HG03139 (cell line): ENCODE measurements around the gene HK3.
"Not testable (repeated sequence)": the region's sequence is repeated elsewhere in the genome, so short reads cannot be mapped to it uniquely, and the experiment has no call there.

ENCODE experiments used
- ATAC-seq: cut with Tn5 transposase; IDR thresholded peaks from one replicate; pipeline ENCODE4 v1.9.1; 2021; ENCODE audit not compliant: unreplicated experiment

The HK3 gene

DNA sequence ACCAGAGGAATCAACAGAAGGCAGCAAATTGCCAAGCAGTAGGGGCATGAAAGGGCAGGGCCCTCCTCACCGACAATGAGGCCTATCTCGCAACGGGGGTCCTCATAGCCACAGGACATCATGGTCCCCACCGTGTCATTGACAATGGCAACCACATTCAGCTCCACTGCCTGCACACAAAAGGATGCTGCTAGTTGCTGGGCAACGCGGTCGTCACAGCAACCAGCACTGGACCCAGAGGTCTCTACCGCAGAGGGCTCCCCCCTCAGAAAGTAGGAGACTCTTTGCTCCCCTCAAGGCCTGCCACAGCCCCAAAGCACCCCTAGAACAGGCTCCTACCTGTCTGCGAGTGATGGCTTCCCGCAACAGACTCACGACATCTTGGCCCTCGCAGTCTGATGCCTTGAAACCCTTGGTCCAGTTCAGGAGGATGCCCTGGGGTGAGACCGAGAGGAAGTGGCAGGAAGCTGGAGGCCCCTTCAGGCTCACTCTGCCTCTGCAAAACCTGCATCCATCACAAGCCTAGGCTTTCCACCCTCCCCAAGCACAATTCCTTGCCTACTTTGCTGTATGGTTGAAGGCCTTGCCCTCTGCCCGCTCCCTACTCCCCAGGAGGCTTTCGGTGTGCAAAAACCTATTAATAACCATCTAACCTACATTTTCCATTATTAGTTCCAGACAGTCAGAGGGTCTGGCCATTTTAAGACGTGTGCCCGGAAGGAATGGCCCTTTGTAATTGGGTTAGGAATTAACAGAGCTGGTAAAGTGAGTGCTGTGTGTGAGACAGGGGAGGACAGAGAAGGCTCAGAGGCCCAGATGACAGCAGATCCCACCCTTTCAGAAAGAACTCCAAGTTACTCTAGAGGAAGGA lies 15.2 kb downstream of the HK3 start:
- no peak for ATAC-seq

- ATAC-seq: no peak
Measured at GRCh38 chr5:176882567-176882903, 16.6 kb downstream of the HK3 start.

DNA sequence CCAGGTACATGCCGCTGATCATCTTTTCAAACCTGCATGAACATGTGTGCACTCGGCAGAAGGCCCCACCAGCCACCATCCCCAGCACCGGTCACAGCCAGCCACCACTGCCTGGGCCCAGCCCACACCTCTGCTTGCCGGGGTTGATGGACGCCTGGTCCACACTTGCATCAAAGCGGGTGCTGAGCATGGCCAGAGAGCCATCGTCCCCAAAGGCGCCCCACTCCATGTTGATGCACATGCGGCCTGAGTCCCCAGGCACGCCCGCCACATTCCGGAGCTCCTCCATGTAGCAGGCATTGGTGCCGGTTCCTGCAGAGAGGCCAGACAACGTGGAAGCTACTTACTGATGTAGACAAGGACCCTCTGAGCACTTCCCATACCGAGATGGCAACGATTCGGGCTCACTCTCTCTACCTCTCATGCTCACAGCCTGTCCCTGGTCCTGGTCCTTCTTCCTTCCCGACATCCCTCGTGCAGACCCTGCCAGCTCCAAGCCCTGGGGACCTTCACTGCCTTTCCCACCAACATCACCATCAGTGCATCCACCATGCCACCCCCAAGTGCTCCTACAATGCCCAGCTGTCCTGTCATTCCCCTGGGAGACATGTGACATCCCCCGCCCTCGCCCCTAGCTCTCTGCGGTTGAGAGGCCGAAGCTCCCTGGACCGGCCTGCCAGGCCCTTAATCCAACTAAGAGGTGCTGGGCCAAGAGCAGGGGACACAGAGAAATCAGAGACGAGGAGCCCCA lies 17.2 kb downstream of the HK3 start:
- no peak for ATAC-seq

GRCh38 chr5:176881021-176881749 lies 18.0 kb downstream of the HK3 start:
- no peak for ATAC-seq

DNA sequence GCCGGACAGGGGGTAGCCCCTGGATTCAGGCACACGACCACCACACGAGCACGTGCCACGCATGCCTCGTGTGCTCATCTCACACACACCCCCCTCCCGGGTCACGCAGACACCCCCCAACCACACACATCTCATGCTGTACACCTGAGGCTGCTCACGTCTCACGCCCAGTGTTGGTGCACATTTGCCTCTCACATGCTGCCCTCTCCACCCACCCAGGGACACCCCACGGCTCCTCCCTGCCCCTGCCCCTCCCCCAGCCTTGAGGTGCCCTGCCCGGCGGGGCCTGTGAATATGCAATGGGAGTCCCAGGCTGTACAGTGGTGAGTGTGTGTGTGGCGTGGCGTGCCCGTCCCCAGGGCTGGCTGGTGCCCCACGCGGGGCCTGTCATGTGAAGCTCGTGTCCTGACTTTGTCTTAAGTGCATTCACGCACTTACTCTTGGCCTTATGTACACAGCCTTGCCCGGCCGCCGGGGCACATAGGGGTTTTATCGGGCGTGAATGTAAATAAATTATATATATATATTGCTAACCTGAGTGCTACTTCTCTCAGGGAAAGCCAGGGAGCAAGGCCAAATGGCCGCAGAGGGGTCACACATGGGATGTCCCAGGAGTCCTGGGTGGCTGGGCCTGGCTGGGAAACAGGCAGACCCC lies 18.7 kb downstream of the HK3 start:
- ATAC-seq: no peak

DNA sequence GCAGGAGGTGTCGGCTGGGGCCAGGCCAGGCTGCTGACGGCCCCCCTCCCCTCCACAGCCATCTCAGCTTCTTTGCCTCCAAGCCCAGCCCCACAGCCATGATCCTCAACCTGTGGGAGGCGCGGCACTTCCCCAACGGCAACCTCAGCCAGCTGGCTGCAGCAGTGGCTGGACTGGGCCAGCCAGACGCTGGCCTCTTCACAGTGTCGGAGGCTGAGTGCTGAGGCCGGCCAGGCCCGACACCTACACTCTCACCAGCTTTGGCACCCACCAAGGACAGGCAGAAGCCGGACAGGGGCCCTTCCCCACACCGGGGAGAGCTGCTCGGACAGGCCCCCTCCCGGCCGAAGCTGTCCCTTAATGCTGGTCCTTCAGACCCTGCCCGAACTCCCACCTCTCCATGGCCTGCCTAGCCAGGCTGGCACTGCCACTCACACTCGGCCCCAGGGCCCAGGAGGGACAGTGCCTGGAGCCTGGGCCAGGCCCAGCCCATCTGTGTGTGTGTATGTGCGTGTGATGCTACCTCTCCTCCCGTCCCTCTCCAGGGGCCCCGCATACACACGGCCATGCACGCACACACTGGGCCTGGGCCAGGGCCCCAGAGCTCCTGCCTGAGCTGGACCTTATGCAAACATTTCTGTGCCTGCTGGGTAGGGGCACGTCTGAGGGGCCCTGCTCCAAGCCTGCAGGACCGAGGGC lies 19.3 kb downstream of the HK3 start:
- no peak for ATAC-seq

DNA sequence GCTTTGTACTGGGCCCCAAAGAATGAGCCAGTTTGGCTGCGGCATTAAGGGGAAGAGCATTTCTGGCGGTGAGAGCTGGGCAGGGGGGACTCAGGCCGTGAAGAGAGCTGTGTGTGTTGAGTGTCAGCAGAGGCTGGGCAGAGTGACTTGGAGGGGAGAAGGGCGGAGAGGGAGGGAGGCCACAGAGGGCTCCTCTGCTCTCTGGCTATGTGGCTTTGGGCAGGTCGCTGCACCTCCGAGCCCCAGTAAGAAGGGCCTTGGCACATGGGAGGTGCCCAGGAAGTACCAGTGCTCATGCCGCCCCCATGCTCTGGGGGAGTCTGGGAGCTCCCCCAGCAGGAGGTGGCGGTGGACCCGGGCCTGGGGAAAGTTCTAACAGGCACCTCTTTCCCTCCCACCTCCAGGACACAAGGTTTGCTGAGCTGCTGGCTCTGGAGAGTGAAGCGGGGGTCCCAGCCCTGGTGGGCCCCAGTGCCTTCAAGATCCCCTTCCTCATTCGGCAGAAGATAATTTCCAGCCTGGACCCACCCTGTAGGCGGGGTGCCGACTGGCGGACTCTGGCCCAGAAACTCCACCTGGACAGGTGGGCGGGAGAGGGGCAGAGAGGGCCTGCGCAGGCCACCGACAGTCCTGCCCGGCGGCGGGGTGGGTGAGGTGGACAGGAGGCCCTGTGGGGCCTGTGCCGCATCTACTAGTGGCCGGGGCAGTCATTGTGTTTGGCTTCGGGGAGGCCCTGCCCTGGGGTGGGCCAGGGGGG lies 20.1 kb downstream of the HK3 start:
- no peak for ATAC-seq

DNA sequence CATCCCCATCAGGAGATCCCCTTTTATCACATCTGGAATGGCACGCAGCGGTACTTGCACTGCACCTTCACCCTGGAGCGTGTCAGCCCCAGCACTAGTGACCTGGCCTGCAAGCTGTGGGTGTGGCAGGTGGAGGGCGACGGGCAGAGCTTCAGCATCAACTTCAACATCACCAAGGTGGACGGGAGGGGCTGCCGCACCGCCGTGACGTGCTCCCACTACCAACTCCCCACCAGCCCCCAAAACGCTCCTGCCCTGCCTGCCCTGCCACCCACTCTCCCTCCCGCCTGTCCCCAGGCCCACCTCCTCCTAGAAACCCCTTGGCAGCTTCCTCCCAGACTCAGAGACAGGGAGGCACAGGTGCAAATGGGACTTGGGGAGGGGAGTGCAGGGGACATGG lies 20.7 kb downstream of the HK3 start:
- no peak for ATAC-seq

DNA sequence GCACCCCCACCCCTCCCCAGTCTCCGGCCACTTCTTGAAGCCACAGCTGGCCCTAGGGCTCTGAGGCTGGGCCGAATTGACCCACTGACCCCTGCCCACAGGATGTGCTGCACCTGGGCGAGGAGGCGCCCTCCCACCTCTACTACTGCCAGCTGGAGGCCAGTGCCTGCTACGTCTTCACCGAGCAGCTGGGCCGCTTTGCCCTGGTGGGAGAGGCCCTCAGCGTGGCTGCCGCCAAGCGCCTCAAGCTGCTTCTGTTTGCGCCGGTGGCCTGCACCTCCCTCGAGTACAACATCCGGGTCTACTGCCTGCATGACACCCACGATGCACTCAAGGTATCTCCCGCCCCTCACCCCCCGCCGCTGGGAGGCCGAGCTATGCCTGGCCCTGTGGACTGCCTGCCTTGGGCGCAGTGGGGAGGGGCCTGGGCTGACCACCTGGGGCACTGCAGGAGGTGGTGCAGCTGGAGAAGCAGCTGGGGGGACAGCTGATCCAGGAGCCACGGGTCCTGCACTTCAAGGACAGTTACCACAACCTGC lies 21.3 kb downstream of the HK3 start:
- ATAC-seq: no peak

DNA sequence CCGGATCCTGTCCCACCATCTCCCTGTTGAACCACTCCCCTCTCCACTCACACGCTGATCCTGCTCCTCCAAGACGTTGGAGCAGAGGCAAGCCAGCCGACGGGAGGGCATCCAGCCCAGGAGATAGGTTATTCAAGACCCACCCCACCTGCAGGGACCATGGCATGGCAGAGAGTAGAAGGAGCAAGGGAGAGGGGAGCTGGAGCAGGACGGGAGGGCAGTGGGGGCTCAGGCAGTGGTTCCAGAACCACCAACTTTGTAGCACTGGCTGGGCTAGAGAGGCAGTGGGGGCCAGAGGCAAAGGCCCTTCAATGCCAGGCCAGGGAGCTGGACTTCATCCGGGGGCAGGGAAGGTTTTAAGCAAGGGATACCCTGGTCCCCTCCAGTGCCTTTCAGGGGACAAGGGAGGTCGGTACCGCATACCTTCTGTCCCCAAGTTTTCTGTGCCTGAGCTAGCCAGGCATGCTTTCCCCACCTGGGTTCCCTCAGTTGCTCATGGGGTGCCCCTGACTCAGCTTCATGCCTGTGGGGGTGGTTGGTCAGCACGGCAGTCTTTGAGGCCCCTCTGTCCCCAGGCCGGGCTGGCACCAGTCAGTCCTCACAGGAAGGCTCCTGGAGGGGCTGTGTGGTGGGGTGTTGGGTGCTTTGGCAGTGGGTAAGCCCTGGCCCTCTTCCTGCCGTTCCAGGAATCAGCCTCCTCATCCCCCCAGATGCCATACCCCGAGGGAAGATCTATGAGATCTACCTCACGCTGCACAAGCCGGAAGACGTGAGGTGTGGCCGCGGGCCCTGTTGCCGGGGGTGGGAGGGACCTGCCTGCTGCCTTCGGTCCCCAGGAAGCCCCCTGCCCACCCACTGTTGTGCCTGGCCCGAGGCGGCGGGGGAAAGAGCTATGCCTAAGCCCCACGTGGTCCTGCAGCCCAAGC lies 22.4 kb downstream of the HK3 start:
- no peak for ATAC-seq

DNA sequence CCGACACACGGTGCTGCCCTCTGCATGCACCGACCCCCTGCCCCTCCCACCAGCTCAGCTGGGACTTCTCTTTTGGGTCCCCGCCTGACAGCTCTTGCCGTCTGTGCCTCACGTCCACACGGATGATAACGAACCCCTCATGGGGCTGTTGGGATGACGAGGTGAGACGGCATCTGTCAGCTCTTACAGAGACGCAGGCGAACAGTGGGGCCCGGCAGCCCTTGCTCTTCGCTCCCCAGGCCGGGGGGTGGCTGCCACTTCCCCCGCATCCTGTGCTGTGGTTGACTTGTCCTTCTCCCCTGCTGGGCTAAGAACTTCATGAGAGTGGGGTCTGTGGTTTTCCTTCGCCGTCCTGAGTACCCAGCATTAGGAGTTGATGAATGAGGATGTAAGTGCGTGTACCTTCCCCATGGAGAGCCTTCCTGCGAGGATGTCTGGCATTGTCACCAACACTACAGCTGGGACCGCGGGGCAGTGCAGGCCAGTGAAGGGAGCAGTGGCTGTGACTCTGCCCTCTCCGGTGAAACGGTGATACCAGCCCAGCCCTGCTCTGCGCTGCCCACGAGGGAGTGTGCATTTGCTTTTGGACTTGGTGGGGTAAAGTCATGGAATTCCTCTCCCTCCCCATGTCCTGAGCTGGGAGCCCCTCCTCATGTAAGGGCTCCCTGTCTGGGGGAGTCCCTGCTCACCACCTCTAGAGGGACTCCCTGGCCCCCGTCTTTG lies 23.2 kb downstream of the HK3 start:
- no peak for ATAC-seq

DNA sequence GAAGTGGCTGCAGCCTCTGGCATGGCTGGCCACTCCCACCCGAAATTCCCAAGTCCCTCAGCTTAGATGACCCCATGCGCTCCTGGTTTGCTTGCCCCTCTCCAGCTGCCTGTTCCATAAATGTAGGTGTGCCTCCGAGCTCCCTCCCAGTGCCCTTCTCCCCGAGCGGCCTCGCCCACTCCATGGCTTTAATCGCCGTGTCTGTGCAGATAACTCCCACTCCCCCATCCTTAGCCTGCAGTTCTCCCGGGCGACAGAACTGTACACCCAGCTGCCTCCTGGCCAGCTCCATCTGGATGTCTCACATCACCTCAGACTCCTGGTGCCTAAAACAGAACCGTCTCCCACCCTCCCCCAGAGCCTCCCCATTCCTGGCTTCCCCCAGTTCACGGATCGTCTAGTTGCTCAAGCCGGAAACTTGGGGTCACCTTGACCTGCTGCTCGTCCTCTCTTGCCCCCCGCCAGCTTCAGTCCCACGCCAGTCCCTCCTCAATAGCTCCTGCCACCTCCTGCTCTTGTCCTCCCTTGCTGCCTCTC lies 24.1 kb downstream of the HK3 start:
- ATAC-seq: no peak

- no peak for ATAC-seq
Measured at GRCh38 chr5:176874198-176874780, 24.9 kb downstream of the HK3 start.

DNA sequence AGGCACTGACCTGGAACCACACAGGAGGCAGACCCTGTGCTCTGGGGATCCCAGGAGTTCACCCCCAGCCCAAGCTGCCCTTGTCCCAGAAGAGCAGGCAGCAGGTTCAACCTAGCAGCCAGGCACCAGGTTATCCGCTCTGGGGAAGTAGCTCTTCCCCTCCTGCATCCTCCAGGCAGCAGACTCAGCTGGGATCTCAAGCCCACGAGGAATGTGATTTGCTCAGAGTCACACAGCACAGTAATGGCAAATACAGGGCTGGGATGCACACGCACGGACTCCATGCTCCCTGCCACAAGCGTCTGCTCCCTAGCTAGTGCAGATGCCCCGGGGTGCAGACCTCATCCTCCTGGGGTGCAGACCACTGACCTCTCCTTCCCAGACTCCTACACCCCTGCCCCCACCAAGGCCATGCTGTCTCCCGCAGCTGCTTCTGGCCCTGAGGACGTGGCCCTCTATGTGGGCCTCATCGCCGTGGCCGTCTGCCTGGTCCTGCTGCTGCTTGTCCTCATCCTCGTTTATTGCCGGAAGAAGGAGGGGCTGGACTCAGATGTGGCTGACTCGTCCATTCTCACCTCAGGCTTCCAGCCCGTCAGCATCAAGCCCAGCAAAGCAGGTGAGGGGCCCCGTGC lies 25.5 kb downstream of the HK3 start:
- ATAC-seq: no peak

DNA sequence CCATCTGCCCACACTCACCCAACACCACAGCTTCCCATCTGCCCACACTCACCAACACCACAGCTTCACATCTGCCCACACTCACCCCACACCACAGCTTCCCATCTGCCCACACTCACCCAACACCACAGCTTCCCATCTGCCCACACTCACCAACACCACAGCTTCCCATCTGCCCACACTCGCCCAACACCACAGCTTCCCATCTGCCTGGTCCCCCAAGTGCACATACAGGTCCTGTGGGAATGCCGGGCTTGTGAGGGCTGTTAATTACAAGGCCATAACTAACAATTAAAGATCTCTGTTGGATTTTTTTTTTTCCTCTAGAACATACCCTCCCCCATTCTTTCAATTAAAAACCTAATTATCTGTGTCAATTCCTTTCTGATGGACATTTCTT lies 26.1 kb downstream of the HK3 start:
- ATAC-seq: not testable (repeated sequence)

GRCh38 chr5:176872586-176872985 lies 26.6 kb downstream of the HK3 start:
- not testable (repeated sequence) for ATAC-seq

DNA sequence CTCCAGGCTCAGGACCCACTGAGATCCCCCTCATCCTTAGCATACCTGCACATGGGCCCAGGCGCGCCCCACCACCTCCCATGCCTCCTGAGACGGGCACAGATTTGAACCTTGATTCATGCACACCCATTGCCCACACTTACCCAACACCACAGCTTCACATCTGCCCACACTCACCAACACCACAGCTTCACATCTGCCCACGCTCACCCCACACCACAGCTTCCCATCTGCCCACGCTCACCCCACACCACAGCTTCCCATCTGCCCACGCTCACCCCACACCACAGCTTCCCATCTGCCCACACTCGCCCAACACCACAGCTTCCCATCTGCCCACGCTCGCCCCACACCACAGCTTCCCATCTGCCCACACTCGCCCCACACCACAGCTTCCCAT lies 28.5 kb downstream of the HK3 start:
- not testable (repeated sequence) for ATAC-seq
